ACC112 (cell line): Measurements from ENCODE around the gene OPTN.
"Not testable (repeated sequence)": the region's sequence is repeated elsewhere in the genome, so short reads cannot be mapped to it uniquely, and the experiment has no call there.

Source experiments
- H2AFZ ChIP-seq: fragments of 200-600 bp; sonication (generic); one replicate; pipeline ENCODE4 v1.6.0; 2017; ENCODE audit warnings: antibody characterized with exemption, low read length; ENCODE audit not compliant: unreplicated experiment
- H3K27ac ChIP-seq: fragments of 200-600 bp; sonication (generic); 2 replicates; pipeline ENCODE4 v1.5.1; 2014; ENCODE audit warnings: low read depth, mild to moderate bottlenecking, antibody characterized with exemption, low read length, moderate library complexity
- H3K27me3 ChIP-seq: fragments of 200-600 bp; sonication (generic); 2 replicates; pipeline ENCODE4 v1.6.1; 2014; ENCODE audit warnings: mild to moderate bottlenecking, antibody characterized with exemption, low read length, moderate library complexity, mixed read lengths; ENCODE audit not compliant: insufficient read depth
- H3K36me3 ChIP-seq: fragments of 200-600 bp; sonication (generic); 2 replicates; pipeline ENCODE4 v1.6.1; 2016; ENCODE audit warnings: mild to moderate bottlenecking, antibody characterized with exemption, low read length, moderate library complexity, mixed read lengths; ENCODE audit not compliant: insufficient read depth
- H3K4me1 ChIP-seq: fragments of 200-600 bp; sonication (generic); one replicate; pipeline ENCODE4 v1.6.1; 2016; ENCODE audit warnings: low read length, mixed read lengths; ENCODE audit not compliant: insufficient read depth, unreplicated experiment, control insufficient read depth
- H3K4me3 ChIP-seq: fragments of 200-600 bp; sonication (generic); 2 replicates; pipeline ENCODE4 v1.5.1; 2014; ENCODE audit warnings: mild to moderate bottlenecking, low read depth, low read length
- H3K79me2 ChIP-seq: fragments of 200-600 bp; sonication (generic); one replicate; pipeline ENCODE4 v1.6.0; 2016; ENCODE audit warnings: low read length; ENCODE audit not compliant: control insufficient read depth, unreplicated experiment, insufficient read depth

OPTN gene

DNA sequence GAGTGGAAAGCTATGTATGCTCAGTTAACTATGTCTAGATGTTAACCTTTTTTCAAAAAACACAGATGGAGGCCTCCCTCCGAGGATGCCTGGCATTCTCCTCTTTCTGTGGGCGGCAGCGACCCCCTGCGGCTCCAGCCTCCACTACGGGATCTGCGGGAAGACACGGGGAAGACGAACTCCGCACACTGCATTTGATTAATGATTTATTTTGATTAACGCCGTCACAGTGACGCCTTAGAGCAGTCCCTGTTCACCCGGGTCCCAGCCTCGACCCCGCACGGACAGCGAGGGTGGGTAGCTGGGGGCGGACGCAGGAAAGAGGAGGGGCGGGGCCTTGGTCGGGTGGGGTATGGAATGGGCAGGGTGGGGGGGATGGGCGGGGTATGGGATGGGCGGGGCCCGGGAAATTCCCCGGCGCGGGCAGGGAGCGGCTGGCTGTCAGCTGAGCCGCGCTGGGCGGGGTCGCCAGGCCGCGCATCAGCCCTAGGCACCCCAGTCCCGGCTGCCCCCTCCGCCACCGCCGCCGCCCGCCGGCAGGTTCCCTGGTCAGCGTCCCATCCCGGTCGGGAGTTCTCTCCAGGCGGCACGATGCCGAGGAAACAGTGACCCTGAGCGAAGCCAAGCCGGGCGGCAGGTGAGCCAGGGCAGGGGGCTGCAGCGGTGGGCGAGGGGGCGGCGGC lies at the start of gene OPTN:
OPTN (plus strand) TSS at position 498 of the 683 bp plus-strand sequence. CDS start 8,960 bp downstream, outside the sequence.
- H3K4me1 ChIP-seq: peaks cover 16% of the 10 kb centered on the region
- H3K4me3 ChIP-seq: peak within 1 kb of the TSS; percentile 87
- peaks cover 43% of the 10 kb centered on the region for H3K79me2 ChIP-seq
- peaks cover 8% of the 10 kb centered on the region for H3K36me3 ChIP-seq
- no peaks in the 10 kb centered on the region for H3K27me3 ChIP-seq
- peak within 1 kb of the TSS; percentile 98 for H2AFZ ChIP-seq
- peak within 1 kb of the TSS; percentile 82 for H3K27ac ChIP-seq

DNA sequence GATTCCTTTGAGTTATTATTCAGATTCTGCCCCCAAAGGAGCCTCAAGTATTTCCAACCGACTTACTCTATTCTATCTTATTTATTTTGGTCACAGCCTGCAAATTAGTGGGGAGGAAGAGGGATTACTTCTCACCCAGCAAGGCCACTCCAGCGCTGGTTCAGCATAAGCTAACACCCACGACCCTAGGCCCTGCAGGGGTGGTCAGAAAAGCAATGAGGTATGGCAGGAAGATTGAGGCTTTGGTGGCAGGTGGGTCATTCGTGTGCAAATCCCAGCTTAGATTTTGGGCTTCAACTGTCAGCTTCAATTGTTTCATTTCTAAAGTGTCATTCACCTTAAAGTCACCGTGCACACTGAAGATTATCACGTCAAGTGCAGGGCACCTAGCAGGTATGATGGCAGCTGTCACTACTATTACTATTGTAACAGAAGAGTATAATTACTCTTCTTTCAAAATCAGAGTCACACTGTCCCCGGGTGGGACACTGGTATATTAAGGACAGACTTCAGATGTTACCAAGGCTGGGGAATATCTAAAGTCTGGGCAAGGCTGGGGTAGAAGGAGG lies 48.8 kb upstream of the OPTN start:
- no peaks in the 10 kb centered on the region for H3K4me1 ChIP-seq
- H3K4me3 ChIP-seq: no peak overlapping the region
- no peak overlapping the region for H3K27ac ChIP-seq
- H3K27me3 ChIP-seq: peaks cover 16% of the 10 kb centered on the region; the same call in 1 of the 2 replicates
- H3K36me3 ChIP-seq: no peaks in the 10 kb centered on the region
- H3K79me2 ChIP-seq: no peaks in the 10 kb centered on the region
- H2AFZ ChIP-seq: no peak overlapping the region

DNA sequence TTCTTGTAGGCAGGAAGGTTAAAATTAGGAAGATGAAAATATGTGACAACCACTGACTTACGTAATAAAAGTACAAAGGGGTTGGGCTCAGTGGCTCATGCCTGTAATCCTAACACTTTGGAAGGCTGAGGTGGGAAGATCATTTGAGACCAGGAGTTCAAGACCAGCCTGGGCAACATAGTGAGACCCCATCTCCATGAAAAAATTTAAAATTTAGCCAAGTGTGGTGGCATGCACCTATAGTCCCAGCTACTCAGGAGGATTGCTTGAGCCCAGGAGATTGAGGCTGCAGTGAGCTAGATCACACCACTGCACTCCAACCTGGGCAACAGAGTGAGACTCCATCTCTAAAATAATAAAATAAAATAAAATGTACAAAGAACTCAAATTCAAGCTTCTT lies 46.8 kb upstream of the OPTN start:
- H3K27me3 ChIP-seq: peaks cover 13% of the 10 kb centered on the region; the same call in 1 of the 2 replicates
- not testable (repeated sequence) for H3K79me2 ChIP-seq, H3K4me1 ChIP-seq, H3K36me3 ChIP-seq, H3K4me3 ChIP-seq, H3K27ac ChIP-seq, H2AFZ ChIP-seq

GRCh38 chr10:13053794-13054462 lies 46.0 kb upstream of the OPTN start:
- H3K27me3 ChIP-seq: peaks cover 11% of the 10 kb centered on the region; the same call in 1 of the 2 replicates
- H3K4me3 ChIP-seq: no peak overlapping the region
- H2AFZ ChIP-seq: no peak overlapping the region
- no peaks in the 10 kb centered on the region for H3K36me3 ChIP-seq
- H3K4me1 ChIP-seq: no peaks in the 10 kb centered on the region
- no peaks in the 10 kb centered on the region for H3K79me2 ChIP-seq
- H3K27ac ChIP-seq: no peak overlapping the region

DNA sequence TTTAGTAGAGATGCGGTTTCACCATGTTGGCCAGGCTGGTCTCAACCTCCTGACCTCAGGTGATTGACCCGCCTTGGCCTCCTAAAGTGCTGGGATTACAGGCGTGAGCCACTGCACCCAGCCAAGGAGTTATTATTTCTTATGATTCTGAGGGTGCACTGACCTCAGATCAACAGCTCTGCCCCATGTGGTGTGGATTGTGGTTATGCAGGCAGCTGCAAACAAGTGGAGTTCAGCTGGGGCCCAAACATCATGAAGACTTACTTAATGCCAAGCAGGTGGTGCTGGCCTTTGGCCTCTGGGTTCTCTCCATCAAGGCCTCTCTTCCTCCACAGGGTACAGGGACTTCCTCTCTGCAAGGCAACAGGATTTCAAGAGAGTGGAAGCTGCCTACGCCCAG lies 45.1 kb upstream of the OPTN start:
- no peak overlapping the region for H3K27ac ChIP-seq
- no peaks in the 10 kb centered on the region for H3K36me3 ChIP-seq
- no peaks in the 10 kb centered on the region for H3K79me2 ChIP-seq
- no peaks in the 10 kb centered on the region for H3K4me1 ChIP-seq
- H3K4me3 ChIP-seq: no peak overlapping the region
- H2AFZ ChIP-seq: no peak overlapping the region
- H3K27me3 ChIP-seq: 0 out of 2 replicates have a peak, but pooled peaks cover 4% of the 10 kb centered on the region

DNA sequence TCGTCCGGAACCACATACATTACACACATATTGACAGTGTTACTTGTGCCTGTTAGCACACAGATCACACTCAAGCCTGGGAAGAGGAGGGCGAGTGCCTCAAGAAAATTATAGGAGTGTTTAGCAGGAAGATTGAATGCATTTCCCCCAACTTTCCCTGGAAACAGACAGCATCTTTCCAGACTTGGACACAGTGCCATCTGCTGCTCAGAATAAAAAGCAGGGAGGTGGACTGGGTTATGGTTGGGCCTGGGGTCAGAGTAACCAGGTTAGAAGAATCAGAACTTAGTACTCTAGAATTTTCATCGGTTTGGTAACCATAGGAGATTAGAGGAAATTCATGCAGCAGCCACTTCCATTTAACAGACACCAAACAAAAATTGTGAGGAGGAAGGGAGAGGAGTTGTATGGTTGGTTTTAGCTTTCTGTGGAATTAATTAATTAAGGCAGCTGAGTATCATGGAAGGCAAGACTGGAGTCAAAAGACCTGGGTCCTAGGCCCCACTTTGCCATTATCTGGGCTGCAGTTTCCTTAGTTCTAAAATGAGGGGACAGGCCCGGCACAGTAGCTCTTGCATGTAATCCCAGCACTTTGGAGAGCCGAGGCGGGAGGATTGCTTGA lies 43.4 kb upstream of the OPTN start:
- H3K4me3 ChIP-seq: no peak overlapping the region
- H3K36me3 ChIP-seq: no peaks in the 10 kb centered on the region
- no peaks in the 10 kb centered on the region for H3K4me1 ChIP-seq
- peaks cover 12% of the 10 kb centered on the region; the same call in 1 of the 2 replicates for H3K27me3 ChIP-seq
- no peak overlapping the region for H3K27ac ChIP-seq
- no peaks in the 10 kb centered on the region for H3K79me2 ChIP-seq
- H2AFZ ChIP-seq: no peak overlapping the region

GRCh38 chr10:13062803-13063202 lies 37.2 kb upstream of the OPTN start:
- Histone ChIP-seq H3K4me3 (no peak overlapping the region), H2AFZ (no peak overlapping the region), H3K27me3 (peaks cover 26% of the 10 kb centered on the region; the same call in 1 of the 2 replicates), H3K36me3 (no peaks in the 10 kb centered on the region), H3K79me2 (no peaks in the 10 kb centered on the region), H3K4me1 (no peaks in the 10 kb centered on the region), H3K27ac (no peak overlapping the region)

GRCh38 chr10:13066527-13066926 lies 33.4 kb upstream of the OPTN start:
- Histone ChIP-seq H3K27ac (no peak overlapping the region), H3K4me3 (no peak overlapping the region), H3K27me3 (peaks cover 19% of the 10 kb centered on the region; the same call in 1 of the 2 replicates), H3K36me3 (no peaks in the 10 kb centered on the region), H2AFZ (no peak overlapping the region), H3K79me2 (no peaks in the 10 kb centered on the region), H3K4me1 (no peaks in the 10 kb centered on the region)

GRCh38 chr10:13067431-13067830 lies 32.5 kb upstream of the OPTN start:
- Histone ChIP-seq H3K4me3 (no peak overlapping the region), H2AFZ (no peak overlapping the region), H3K4me1 (no peaks in the 10 kb centered on the region), H3K27me3 (peaks cover 18% of the 10 kb centered on the region; the same call in 1 of the 2 replicates), H3K79me2 (no peaks in the 10 kb centered on the region), H3K27ac (no peak overlapping the region), H3K36me3 (no peaks in the 10 kb centered on the region)

DNA sequence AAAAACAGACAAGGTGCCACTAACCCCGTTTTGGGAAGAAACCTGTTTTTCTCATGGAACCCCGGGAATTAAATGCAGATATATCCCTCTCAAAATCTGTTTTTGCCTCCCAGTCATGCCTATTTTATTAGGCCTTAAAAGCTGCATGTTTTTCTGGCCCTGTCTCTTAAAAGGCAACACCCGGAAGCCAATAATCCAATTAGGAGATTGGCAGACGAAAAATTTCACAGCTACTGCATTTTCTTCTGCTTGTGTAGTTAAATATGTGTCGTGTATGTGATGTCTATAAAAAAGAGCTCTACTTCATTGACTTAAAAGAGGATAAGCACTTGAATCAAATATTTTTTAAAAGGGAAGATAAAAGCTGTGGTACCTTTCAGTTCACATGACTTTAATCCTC lies 31.9 kb upstream of the OPTN start:
- H2AFZ ChIP-seq: no peak overlapping the region
- H3K27me3 ChIP-seq: peaks cover 18% of the 10 kb centered on the region; the same call in 1 of the 2 replicates
- H3K4me1 ChIP-seq: no peaks in the 10 kb centered on the region
- no peaks in the 10 kb centered on the region for H3K79me2 ChIP-seq
- H3K27ac ChIP-seq: no peak overlapping the region
- no peaks in the 10 kb centered on the region for H3K36me3 ChIP-seq
- H3K4me3 ChIP-seq: no peak overlapping the region
